NCI-H1417 treated with DMSO at 0.1 percent for 48 hours (cell line): ENCODE results near the gene ZP4.
A peak's percentile ranks its signal among the peaks of the same experiment; 100 is the strongest.

ENCODE experiments used
- DNase-seq: peaks from one replicate; lab custom pipeline; 2025; lab: John Stamatoyannopoulos, UW

The ZP4 gene

DNA sequence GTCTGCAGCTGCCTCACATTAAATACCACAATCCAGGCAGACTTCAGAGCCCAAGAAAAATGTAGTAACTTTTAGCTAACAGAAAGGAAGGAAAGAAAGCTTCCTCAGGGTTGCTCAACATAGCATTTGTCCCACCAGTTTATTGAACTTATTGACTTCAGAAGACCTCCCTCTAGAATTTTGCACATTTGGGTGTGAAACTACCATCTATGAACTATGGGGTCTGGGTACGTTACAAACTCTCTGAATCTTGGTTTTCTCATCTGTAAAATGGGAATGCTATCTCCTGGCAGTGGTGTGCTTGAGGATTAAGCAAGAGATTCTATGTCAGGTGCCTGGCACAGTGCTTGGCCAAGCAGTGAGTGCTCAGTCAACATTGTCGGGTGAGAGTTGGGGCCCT is at the start of gene ZP4:
Gene ZP4 (minus strand): TSS at position 101 of the 400 bp plus-strand sequence. CDS start 287 bp downstream, outside the sequence.
- DNase-seq: no peak

- no peak for DNase-seq
Measured at GRCh38 chr1:237938553-237938952, 47.8 kb upstream of the ZP4 start.

GRCh38 chr1:237938068-237938467 is 47.3 kb upstream of the ZP4 start:
- DNase-seq: no peak

- DNase-seq: no peak
Measured at GRCh38 chr1:237932816-237933215, 42.1 kb upstream of the ZP4 start.

- DNase-seq: no peak
Measured at GRCh38 chr1:237931581-237931980, 40.9 kb upstream of the ZP4 start.

DNA sequence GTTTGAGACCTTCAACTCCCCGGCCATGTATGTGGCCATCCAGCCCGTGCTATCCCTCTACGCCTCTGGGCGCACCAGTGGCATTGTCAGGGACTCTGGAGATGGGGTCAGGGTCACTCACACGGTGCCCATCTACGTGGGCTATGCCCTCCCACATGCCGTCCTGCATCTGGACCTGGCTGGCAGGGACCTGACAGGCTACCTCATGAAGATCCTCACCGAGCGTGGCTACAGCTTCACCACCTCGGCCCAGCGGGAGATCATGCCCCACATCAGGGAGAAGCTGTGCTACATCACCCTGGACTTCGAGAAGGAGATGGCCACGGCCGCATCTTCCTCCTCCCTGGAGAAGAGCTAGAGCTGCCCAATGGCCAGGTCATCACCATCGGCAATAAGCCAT is 36.5 kb upstream of the ZP4 start:
- no peak for DNase-seq

- no peak for DNase-seq
Measured at GRCh38 chr1:237921306-237921705, 30.6 kb upstream of the ZP4 start.

DNA sequence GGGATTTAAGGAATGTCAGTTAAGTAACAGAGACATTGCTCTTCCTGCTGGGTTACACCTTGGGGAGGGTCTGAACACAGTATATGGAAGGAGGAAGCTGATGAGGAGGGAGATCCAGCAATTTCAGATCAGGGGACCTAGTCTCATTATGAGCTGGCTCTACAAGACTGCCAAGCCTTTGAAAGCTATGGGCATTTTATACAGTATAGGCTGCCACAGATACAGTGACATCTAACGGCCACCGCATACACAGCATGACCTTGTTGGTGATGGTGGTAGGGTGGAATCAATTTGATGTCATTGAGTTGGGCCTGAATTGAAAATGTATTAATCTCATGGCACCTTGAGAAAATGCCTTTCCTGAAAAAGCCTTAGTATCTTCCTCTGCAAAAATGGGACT is 22.6 kb upstream of the ZP4 start:
- DNase-seq: no peak

GRCh38 chr1:237911911-237912310 is 21.2 kb upstream of the ZP4 start:
- DNase-seq: no peak

DNA sequence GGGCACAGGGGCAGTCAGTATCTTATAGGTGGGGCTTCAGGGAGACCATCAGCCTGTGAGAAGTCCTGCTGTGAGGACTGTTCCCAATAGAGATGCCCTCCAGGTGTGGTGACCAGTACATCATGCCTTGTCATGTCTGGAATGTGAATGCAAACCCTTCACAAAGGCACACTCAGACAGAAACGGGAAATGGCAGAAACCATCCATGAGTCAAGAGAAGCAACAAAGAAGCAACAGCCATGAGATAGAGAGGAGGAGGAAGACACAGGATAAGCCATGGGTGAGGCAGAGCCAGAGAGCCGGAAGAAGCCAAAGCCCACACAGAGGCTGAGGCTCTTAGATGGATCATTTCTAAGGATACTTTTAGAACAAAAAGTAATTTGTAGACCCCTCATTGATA is 20.1 kb upstream of the ZP4 start:
- no peak for DNase-seq

DNA sequence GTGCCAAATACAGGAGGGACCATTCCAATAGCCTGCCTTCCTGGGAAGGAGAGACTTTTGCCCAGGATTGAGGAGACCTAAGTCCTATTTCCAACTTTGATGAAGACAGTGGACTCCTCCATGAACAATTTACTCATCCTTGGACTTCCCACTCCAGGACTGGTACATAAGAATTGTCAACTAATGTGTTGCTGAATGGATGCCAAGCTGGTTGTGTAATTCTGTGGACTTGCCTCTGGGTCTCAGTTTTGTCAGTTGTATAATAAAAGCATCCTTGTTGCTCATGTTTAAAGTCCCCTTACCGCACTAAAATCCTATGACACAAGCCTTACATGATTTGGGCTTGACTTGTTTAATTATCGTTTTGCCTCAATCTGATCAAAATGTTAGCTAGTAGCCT is 13.2 kb upstream of the ZP4 start:
- DNase-seq: no peak

DNA sequence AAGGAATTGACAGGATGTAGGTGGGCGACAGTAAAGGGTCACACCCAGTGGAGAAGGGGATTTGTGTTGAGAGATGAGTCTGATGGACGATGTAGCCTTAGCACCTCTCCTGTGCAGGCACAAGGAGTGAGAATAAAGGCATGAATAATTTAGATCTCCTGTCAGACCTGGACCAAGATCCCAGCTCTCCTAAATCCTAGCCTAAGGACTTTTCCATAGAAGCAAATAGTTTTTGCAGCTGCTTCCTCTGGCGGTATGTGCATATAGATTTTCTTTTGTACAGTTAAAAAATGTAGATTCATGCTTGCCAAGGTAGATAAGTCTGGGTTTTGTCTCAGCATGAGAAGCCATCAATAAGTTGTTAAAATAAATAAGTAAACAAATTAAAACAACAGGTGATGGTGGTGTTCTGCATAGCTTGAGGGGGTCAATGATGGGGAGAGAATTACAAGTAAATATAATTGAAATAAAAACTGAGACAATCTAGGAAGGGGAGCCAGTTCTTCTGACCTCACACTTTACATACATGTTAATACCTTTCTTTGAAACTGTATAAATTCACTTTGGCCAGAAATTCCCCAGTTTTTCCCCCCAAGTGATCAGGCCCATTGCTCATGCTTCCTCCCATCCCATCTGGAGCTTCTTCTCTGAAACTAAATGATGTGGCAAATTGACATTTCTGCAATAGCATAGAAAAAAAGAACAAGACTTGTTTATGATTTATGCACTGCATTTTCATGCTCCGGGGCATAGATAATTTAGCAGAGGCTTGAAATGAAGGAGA is 12.4 kb upstream of the ZP4 start:
- no peak for DNase-seq

DNA sequence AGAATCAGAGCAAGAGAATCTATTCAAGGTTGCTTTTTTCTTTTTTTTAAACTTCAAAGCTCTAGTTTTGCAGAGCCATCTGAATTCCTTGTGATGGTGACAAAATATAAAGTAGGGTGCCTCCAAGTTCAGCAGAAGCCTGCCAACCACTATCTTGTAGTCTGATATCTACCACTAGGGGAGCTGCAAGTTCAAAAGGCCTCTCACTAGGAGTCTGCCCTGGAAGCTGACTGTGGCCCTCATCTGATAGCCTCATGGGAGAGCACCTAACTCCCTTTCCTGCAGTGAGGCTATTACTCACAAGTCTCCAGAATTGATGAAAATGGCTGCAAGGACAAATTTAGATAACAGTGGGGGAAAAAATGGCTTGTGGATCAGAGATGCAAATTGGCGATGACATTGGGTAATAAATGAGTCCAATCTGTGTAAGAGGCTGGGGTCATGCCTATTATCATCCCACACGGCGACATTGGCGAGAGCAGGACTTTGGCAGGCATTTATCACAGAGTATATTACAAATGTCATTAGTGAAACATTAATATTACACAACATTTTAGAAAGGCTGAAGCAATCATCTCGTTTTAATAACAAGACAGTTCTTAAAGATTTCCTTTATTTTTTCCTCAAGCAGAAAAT is 10.7 kb upstream of the ZP4 start:
- DNase-seq: no peak

DNA sequence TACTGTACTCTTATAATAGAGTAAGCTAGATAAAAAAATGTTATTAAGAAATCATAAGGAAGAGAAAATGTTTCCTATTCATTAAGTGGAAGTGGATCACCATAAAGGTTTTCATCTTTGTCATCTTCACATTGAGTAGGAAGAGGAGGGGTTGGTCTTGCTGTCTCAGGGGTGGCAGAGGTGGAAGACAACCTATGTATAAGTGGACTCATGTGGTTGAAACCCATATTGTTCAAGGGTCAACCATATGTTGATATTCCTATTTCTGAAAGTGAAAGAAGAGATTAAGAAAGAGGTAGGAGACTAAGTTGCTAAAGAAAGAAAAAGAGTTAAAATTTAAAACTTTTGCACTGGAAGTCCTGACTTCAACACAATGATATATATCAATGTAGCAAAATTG is 4.9 kb upstream of the ZP4 start:
- no peak for DNase-seq

GRCh38 chr1:237894131-237894530 is 3.4 kb upstream of the ZP4 start:
- DNase-seq: peak; percentile 71

- DNase-seq: no peak
Measured at GRCh38 chr1:237891979-237892378, 1.3 kb upstream of the ZP4 start.

GRCh38 chr1:237891266-237891665 is 544 bp upstream of the ZP4 start:
- DNase-seq: no peak

- no peak for DNase-seq
Measured at GRCh38 chr1:237890416-237890815, 306 bp downstream of the ZP4 start.

- no peak for DNase-seq
Measured at GRCh38 chr1:237888143-237888542, 2.6 kb downstream of the ZP4 start.

- no peak for DNase-seq
Measured at GRCh38 chr1:237887542-237887941, 3.2 kb downstream of the ZP4 start.

GRCh38 chr1:237884237-237884636 is 6.5 kb downstream of the ZP4 start:
- no peak for DNase-seq

GRCh38 chr1:237879195-237879594 is 11.5 kb downstream of the ZP4 start:
- DNase-seq: no peak

DNA sequence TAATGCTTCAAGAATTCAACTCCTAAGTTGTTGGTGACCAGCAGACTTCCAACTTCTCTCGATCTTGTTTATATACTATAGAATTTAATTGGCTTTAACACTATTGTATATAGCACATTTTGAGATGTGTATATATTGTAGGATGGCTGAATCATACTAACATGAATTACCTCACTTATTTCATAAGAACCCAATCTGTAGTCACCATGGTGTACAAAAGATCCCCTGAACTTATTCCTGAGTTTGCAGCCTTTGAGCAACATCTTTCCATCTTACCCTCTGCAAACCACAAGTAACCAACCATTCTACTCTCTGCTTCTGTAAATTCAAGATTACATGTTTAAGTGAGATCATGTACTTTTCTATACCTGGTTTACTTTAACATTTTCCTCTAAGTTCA is 12.3 kb downstream of the ZP4 start:
- no peak for DNase-seq

DNA sequence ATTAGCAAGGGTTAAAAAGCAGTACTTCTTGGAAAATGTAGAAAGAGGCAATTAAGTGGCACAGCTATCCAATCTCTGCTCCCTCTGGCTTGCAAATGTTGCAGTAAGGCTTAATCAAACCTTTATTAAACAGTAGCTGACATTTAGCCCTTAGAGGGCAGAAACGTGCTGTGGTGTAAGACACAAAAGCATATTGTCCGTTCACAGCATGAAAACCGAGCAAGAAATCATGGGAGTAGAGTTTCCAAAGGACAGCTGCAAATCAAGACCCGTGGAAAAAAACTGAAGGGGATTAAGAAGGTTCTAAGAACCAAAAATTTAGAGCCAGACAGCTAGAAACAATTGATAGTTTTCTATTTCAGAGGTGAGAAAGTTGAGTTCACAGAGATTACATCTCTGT is 13.1 kb downstream of the ZP4 start:
- DNase-seq: no peak
